ENCODE measurements around the gene DHX36. TPM values are rescaled to one million over a fixed set of nuclear protein-coding genes. Genes with fewer than 3 reads are reported as not detected.

DHX36 gene
- total RNA-seq, 1 donor from 2014 or later = 82.1 TPM

- no peaks in the 10 kb centered on the region for H3K9me3 Mint-ChIP-seq
- H3K27ac Mint-ChIP-seq = peak overlapping the region; percentile 96
- DNase-seq (ENCODE audit: low spot score) = no peak
- H3K27me3 Mint-ChIP-seq (ENCODE audit: low read depth) = peaks cover 8% of the 10 kb centered on the region
- intact Hi-C loops (cut with micrococcal nuclease) = loop anchor here (10.0 kb wide), 2 partner anchors 700 to 1530 kb away; partner anchors contain the start of gene SLC33A1
- H3K4me1 Mint-ChIP-seq (ENCODE audit: low read depth) = peaks cover 28% of the 10 kb centered on the region
- H3K4me3 Mint-ChIP-seq (ENCODE audit: low read depth) = peak overlapping the region; percentile 90
- peaks cover 17% of the 10 kb centered on the region for H3K36me3 Mint-ChIP-seq (ENCODE audit: low read depth)
These were observed 632 bp upstream of the DHX36 start for GRCh38 chr3:154324919-154325318.

GRCh38 chr3:154316974-154317767 lies 7.1 kb downstream of the DHX36 start:
- intact Hi-C loops (cut with micrococcal nuclease) = no loop called here
- Mint-ChIP-seq H3K27ac (peak overlapping the region; percentile 1), H3K36me3 (ENCODE audit: low read depth) (peaks cover 57% of the 10 kb centered on the region), H3K4me3 (ENCODE audit: low read depth) (no peak overlapping the region), H3K9me3 (no peaks in the 10 kb centered on the region), H3K4me1 (ENCODE audit: low read depth) (peaks cover 33% of the 10 kb centered on the region), H3K27me3 (ENCODE audit: low read depth) (no peaks in the 10 kb centered on the region)
- DNase-seq (ENCODE audit: low spot score) = no peak

- intact Hi-C loops (cut with micrococcal nuclease) = loop anchor here (5.0 kb wide), 1 partner anchor 37 kb away; no protein-coding TSS in a partner anchor
- no peak overlapping the region for H3K4me3 Mint-ChIP-seq (ENCODE audit: low read depth)
- peaks cover 66% of the 10 kb centered on the region for H3K36me3 Mint-ChIP-seq (ENCODE audit: low read depth)
- H3K9me3 Mint-ChIP-seq = no peaks in the 10 kb centered on the region
- no peak overlapping the region for H3K27ac Mint-ChIP-seq
- peaks cover 27% of the 10 kb centered on the region for H3K4me1 Mint-ChIP-seq (ENCODE audit: low read depth)
- no peak for DNase-seq (ENCODE audit: low spot score)
- no peaks in the 10 kb centered on the region for H3K27me3 Mint-ChIP-seq (ENCODE audit: low read depth)
These were observed 10.1 kb downstream of the DHX36 start for GRCh38 chr3:154314152-154314551.

GRCh38 chr3:154310840-154311239 lies 13.4 kb downstream of the DHX36 start:
- H3K9me3 Mint-ChIP-seq = no peaks in the 10 kb centered on the region
- DNase-seq (ENCODE audit: low spot score) = no peak
- peaks cover 17% of the 10 kb centered on the region for H3K4me1 Mint-ChIP-seq (ENCODE audit: low read depth)
- no peak overlapping the region for H3K4me3 Mint-ChIP-seq (ENCODE audit: low read depth)
- intact Hi-C loops (cut with micrococcal nuclease) = loop anchor here (5.0 kb wide), 1 partner anchor 34 kb away; no protein-coding TSS in a partner anchor
- no peaks in the 10 kb centered on the region for H3K27me3 Mint-ChIP-seq (ENCODE audit: low read depth)
- H3K27ac Mint-ChIP-seq = no peak overlapping the region
- H3K36me3 Mint-ChIP-seq (ENCODE audit: low read depth) = peaks cover 81% of the 10 kb centered on the region

GRCh38 chr3:154307363-154307762 lies 16.9 kb downstream of the DHX36 start:
- no peak for DNase-seq (ENCODE audit: low spot score)
- Mint-ChIP-seq H3K9me3 (no peaks in the 10 kb centered on the region), H3K36me3 (ENCODE audit: low read depth) (peaks cover 77% of the 10 kb centered on the region), H3K27ac (peak overlapping the region; percentile 71), H3K4me3 (ENCODE audit: low read depth) (no peak overlapping the region), H3K4me1 (ENCODE audit: low read depth) (peaks cover 17% of the 10 kb centered on the region), H3K27me3 (ENCODE audit: low read depth) (no peaks in the 10 kb centered on the region)
- intact Hi-C loops (cut with micrococcal nuclease) = loop anchor here (2.0 kb wide), 1 partner anchor 15 kb away; no protein-coding TSS in a partner anchor

GRCh38 chr3:154304936-154305335 lies 19.4 kb downstream of the DHX36 start:
- H3K36me3 Mint-ChIP-seq (ENCODE audit: low read depth) = peaks cover 85% of the 10 kb centered on the region
- no peak for DNase-seq (ENCODE audit: low spot score)
- intact Hi-C loops (cut with micrococcal nuclease) = no loop called here
- no peak overlapping the region for H3K4me3 Mint-ChIP-seq (ENCODE audit: low read depth)
- H3K4me1 Mint-ChIP-seq (ENCODE audit: low read depth) = peaks cover 14% of the 10 kb centered on the region
- H3K27ac Mint-ChIP-seq = no peak overlapping the region
- H3K9me3 Mint-ChIP-seq = no peaks in the 10 kb centered on the region
- no peaks in the 10 kb centered on the region for H3K27me3 Mint-ChIP-seq (ENCODE audit: low read depth)

GRCh38 chr3:154304116-154304786 lies 20.0 kb downstream of the DHX36 start:
- H3K4me1 Mint-ChIP-seq (ENCODE audit: low read depth) = peaks cover 12% of the 10 kb centered on the region
- DNase-seq (ENCODE audit: low spot score) = no peak
- no peaks in the 10 kb centered on the region for H3K27me3 Mint-ChIP-seq (ENCODE audit: low read depth)
- H3K4me3 Mint-ChIP-seq (ENCODE audit: low read depth) = no peak overlapping the region
- H3K27ac Mint-ChIP-seq = no peak overlapping the region
- peaks cover 84% of the 10 kb centered on the region for H3K36me3 Mint-ChIP-seq (ENCODE audit: low read depth)
- H3K9me3 Mint-ChIP-seq = no peaks in the 10 kb centered on the region
- intact Hi-C loops (cut with micrococcal nuclease) = no loop called here

- H3K36me3 Mint-ChIP-seq (ENCODE audit: low read depth) = peaks cover 72% of the 10 kb centered on the region
- H3K27me3 Mint-ChIP-seq (ENCODE audit: low read depth) = no peaks in the 10 kb centered on the region
- intact Hi-C loops (cut with micrococcal nuclease) = no loop called here
- no peak overlapping the region for H3K4me3 Mint-ChIP-seq (ENCODE audit: low read depth)
- no peak overlapping the region for H3K27ac Mint-ChIP-seq
- no peaks in the 10 kb centered on the region for H3K9me3 Mint-ChIP-seq
- DNase-seq (ENCODE audit: low spot score) = no peak
- H3K4me1 Mint-ChIP-seq (ENCODE audit: low read depth) = no peaks in the 10 kb centered on the region
These were observed 22.7 kb downstream of the DHX36 start for GRCh38 chr3:154301561-154301960.

GRCh38 chr3:154294016-154294415 lies 30.3 kb downstream of the DHX36 start:
- intact Hi-C loops (cut with micrococcal nuclease) = no loop called here
- no peak for DNase-seq (ENCODE audit: low spot score)
- H3K36me3 Mint-ChIP-seq (ENCODE audit: low read depth) = peaks cover 61% of the 10 kb centered on the region
- no peaks in the 10 kb centered on the region for H3K9me3 Mint-ChIP-seq
- no peak overlapping the region for H3K27ac Mint-ChIP-seq
- H3K27me3 Mint-ChIP-seq (ENCODE audit: low read depth) = no peaks in the 10 kb centered on the region
- no peaks in the 10 kb centered on the region for H3K4me1 Mint-ChIP-seq (ENCODE audit: low read depth)
- H3K4me3 Mint-ChIP-seq (ENCODE audit: low read depth) = no peak overlapping the region

- Mint-ChIP-seq H3K9me3 (no peaks in the 10 kb centered on the region), H3K4me1 (ENCODE audit: low read depth) (peaks cover 5% of the 10 kb centered on the region), H3K4me3 (ENCODE audit: low read depth) (no peak overlapping the region), H3K27me3 (ENCODE audit: low read depth) (no peaks in the 10 kb centered on the region), H3K27ac (no peak overlapping the region), H3K36me3 (ENCODE audit: low read depth) (peaks cover 77% of the 10 kb centered on the region)
- no peak for DNase-seq (ENCODE audit: low spot score)
- intact Hi-C loops (cut with micrococcal nuclease) = no loop called here
These were observed 34.1 kb downstream of the DHX36 start for GRCh38 chr3:154290187-154290586.

GRCh38 chr3:154285221-154285620 lies 39.1 kb downstream of the DHX36 start:
- no peak for DNase-seq (ENCODE audit: low spot score)
- intact Hi-C loops (cut with micrococcal nuclease) = no loop called here
- H3K4me3 Mint-ChIP-seq (ENCODE audit: low read depth) = no peak overlapping the region
- peaks cover 6% of the 10 kb centered on the region for H3K4me1 Mint-ChIP-seq (ENCODE audit: low read depth)
- no peaks in the 10 kb centered on the region for H3K9me3 Mint-ChIP-seq
- H3K27ac Mint-ChIP-seq = no peak overlapping the region
- H3K36me3 Mint-ChIP-seq (ENCODE audit: low read depth) = peaks cover 83% of the 10 kb centered on the region
- H3K27me3 Mint-ChIP-seq (ENCODE audit: low read depth) = no peaks in the 10 kb centered on the region

GRCh38 chr3:154280161-154280560 lies 44.1 kb downstream of the DHX36 start:
- peaks cover 2% of the 10 kb centered on the region for H3K4me1 Mint-ChIP-seq (ENCODE audit: low read depth)
- peaks cover 80% of the 10 kb centered on the region for H3K36me3 Mint-ChIP-seq (ENCODE audit: low read depth)
- H3K27ac Mint-ChIP-seq = no peak overlapping the region
- no peaks in the 10 kb centered on the region for H3K9me3 Mint-ChIP-seq
- no peak for DNase-seq (ENCODE audit: low spot score)
- no peaks in the 10 kb centered on the region for H3K27me3 Mint-ChIP-seq (ENCODE audit: low read depth)
- no peak overlapping the region for H3K4me3 Mint-ChIP-seq (ENCODE audit: low read depth)
- intact Hi-C loops (cut with micrococcal nuclease) = no loop called here

- DNase-seq (ENCODE audit: low spot score) = no peak
- Mint-ChIP-seq H3K27me3 (ENCODE audit: low read depth) (no peaks in the 10 kb centered on the region), H3K4me1 (ENCODE audit: low read depth) (no peaks in the 10 kb centered on the region), H3K9me3 (no peaks in the 10 kb centered on the region), H3K27ac (no peak overlapping the region), H3K36me3 (ENCODE audit: low read depth) (peaks cover 75% of the 10 kb centered on the region), H3K4me3 (ENCODE audit: low read depth) (no peak overlapping the region)
- intact Hi-C loops (cut with micrococcal nuclease) = loop anchor here (5.0 kb wide), 1 partner anchor 36 kb away; no protein-coding TSS in a partner anchor
These were observed 48.3 kb downstream of the DHX36 start for GRCh38 chr3:154275965-154276364.

Measured in activated T-helper 2 cell treated with anti-CD3 and anti-CD28 coated beads, Interferon-gamma antibody, Interleukin-2, Interleukin-4, amounts not matched to agents 10 μg/mL and 5 μg/mL and 100 μg/mL, durations not matched to agents 14 hours and 24 hours and 36 hours (primary cell).